Fibroblast of mammary gland (primary cell): Measurements from ENCODE around the gene SPATA20.

Source experiments
- DNase-seq: peaks from one replicate; pipeline ENCODE4 v3.0.0-alpha.2; 2010; ENCODE audit warnings: low read depth
- H3K4me3 ChIP-seq: 2 replicates; pipeline ENCODE4 v1.5.1; 2011; ENCODE audit warnings: low read depth, mild to moderate bottlenecking, low read length, moderate library complexity; ENCODE audit not compliant: control insufficient read depth
- CTCF ChIP-seq: conservative IDR thresholded peaks from 2 replicates; pipeline ENCODE4 v1.5.1; 2011; ENCODE audit warnings: low read depth, low read length, inconsistent platforms; ENCODE audit not compliant: control insufficient read depth, insufficient read depth

The SPATA20 gene

GRCh38 chr17:50563092-50563511 is 16.1 kb downstream of the SPATA20 start:
- no peak for DNase-seq
- no peak overlapping the region for H3K4me3 ChIP-seq
- TF ChIP-seq CTCF: no peak

GRCh38 chr17:50564916-50565315 is 17.9 kb downstream of the SPATA20 start:
- no peak overlapping the region for H3K4me3 ChIP-seq
- TF ChIP-seq CTCF: no peak
- peak; percentile 76 for DNase-seq

- peak; percentile 31 for DNase-seq
- no peak for TF ChIP-seq CTCF
- H3K4me3 ChIP-seq: no peak overlapping the region
Observed at GRCh38 chr17:50565402-50566350, 18.7 kb downstream of the SPATA20 start.

GRCh38 chr17:50566886-50567285 is 19.9 kb downstream of the SPATA20 start:
- no peak for DNase-seq
- H3K4me3 ChIP-seq: no peak overlapping the region
- TF ChIP-seq CTCF: no peak

GRCh38 chr17:50568659-50569058 is 21.7 kb downstream of the SPATA20 start:
- H3K4me3 ChIP-seq: no peak overlapping the region
- no peak for DNase-seq
- TF ChIP-seq CTCF: no peak

GRCh38 chr17:50569592-50569991 is 22.6 kb downstream of the SPATA20 start:
- DNase-seq: no peak
- H3K4me3 ChIP-seq: no peak overlapping the region
- no peak for TF ChIP-seq CTCF

- TF ChIP-seq CTCF: no peak
- DNase-seq: no peak
- H3K4me3 ChIP-seq: no peak overlapping the region
Observed at GRCh38 chr17:50570032-50570431, 23.1 kb downstream of the SPATA20 start.
